ENCODE measurements around the gene AP4S1. TPM values are rescaled to one million over a fixed set of nuclear protein-coding genes. Genes with fewer than 3 reads are reported as not detected.
"Not testable (repeated sequence)": the region's sequence is repeated elsewhere in the genome, so short reads cannot be mapped to it uniquely, and the experiment has no call there.

The AP4S1 gene
- total RNA-seq, 1 donor from 2014 or later: 6.3 TPM

DNA sequence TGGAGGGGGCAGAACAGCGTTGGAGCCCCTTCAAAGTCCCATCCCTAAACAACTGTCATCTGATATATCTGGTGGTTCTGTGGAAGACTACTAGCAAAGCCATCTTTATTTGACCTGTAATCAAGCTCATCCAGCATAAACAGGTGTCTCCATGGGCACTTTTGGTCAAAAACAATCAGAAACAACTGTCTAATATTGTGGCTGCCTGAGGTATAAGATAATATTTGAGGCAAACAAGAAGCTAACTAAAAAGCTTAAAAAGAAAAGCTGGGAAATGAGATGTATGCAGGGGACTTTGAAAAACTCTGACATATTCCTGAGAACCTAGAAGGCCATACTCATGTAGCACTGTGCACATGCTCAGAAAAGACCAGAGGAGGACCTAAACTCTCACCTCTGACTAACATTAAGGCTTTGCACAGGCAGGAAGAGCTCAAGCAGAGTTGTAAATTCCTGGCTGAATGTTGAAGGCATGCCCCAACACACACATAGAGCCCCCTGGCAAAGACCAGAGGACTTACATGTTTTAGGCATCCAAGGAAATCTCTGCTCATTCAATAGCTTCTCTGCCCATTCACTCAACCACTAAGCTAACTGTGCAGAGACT lies 27.2 kb upstream of the AP4S1 start:
- no peak for DNase-seq (ENCODE audit: extremely low spot score, unreplicated experiment)
- H3K36me3 Mint-ChIP-seq (ENCODE audit: unreplicated experiment): peaks cover 37% of the 10 kb centered on the region

DNA sequence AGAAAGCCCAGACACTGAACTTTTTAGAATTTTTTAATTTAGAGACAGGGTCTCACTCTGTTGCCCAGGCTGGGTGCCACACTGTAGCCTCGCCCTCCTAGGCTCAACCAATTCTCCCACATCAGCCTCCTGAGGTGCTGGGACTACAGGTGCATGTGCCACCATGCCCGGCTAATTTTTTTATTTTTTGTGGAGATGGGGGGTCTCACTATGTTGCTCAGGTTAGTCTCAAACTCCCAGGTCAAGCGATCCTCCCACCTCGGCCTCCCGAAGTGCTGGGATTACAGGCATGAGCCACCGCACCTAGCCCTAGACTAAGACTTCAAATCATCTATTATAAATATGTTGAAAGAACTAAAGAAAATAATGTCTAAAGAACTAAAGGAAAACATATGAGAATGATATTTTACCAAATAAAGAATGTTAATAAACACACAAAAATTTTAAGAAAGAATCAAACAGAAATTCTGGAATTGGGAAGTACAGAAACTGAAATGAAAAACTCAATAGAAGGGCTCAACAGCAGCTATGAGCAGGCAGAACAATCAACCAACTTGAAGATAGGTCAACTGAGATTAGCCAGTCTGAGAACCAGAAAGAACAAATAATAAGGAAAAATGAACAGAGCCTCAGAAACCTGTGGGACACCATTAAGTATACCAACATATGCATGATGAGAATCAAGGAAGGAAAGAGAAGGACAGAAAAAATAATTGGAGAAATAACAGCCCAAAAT lies 26.2 kb upstream of the AP4S1 start:
- Mint-ChIP-seq H3K36me3 (ENCODE audit: unreplicated experiment) (peaks cover 39% of the 10 kb centered on the region), H3K27ac (ENCODE audit: unreplicated experiment) (no peak overlapping the region), H3K9me3 (ENCODE audit: unreplicated experiment) (peaks cover 21% of the 10 kb centered on the region), H3K4me1 (ENCODE audit: unreplicated experiment) (peaks cover 32% of the 10 kb centered on the region), H3K4me3 (ENCODE audit: unreplicated experiment) (no peak overlapping the region), H3K27me3 (ENCODE audit: unreplicated experiment) (no peaks in the 10 kb centered on the region)
- DNase-seq (ENCODE audit: extremely low spot score, unreplicated experiment): no peak
- TF ChIP-seq, protein P1, sequence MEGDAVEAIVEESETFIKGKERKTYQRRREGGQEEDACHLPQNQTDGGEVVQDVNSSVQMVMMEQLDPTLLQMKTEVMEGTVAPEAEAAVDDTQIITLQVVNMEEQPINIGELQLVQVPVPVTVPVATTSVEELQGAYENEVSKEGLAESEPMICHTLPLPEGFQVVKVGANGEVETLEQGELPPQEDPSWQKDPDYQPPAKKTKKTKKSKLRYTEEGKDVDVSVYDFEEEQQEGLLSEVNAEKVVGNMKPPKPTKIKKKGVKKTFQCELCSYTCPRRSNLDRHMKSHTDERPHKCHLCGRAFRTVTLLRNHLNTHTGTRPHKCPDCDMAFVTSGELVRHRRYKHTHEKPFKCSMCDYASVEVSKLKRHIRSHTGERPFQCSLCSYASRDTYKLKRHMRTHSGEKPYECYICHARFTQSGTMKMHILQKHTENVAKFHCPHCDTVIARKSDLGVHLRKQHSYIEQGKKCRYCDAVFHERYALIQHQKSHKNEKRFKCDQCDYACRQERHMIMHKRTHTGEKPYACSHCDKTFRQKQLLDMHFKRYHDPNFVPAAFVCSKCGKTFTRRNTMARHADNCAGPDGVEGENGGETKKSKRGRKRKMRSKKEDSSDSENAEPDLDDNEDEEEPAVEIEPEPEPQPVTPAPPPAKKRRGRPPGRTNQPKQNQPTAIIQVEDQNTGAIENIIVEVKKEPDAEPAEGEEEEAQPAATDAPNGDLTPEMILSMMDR (IDR thresholded peaks at IDR 0.05): no peak

More for the DNA sequence above, 27.2 kb upstream of the AP4S1 start:
- no peaks in the 10 kb centered on the region for H3K27me3 Mint-ChIP-seq (ENCODE audit: unreplicated experiment)
- H3K4me3 Mint-ChIP-seq (ENCODE audit: unreplicated experiment): no peak overlapping the region
- no peak overlapping the region for H3K27ac Mint-ChIP-seq (ENCODE audit: unreplicated experiment)
- H3K4me1 Mint-ChIP-seq (ENCODE audit: unreplicated experiment): peaks cover 32% of the 10 kb centered on the region
- TF ChIP-seq, protein P1 (IDR thresholded peaks at IDR 0.05): no peak
- H3K9me3 Mint-ChIP-seq (ENCODE audit: unreplicated experiment): peaks cover 21% of the 10 kb centered on the region

- Mint-ChIP-seq H3K27ac (ENCODE audit: unreplicated experiment) (peak overlapping the region; percentile 35), H3K4me3 (ENCODE audit: unreplicated experiment) (no peak overlapping the region), H3K4me1 (ENCODE audit: unreplicated experiment) (peaks cover 28% of the 10 kb centered on the region), H3K9me3 (ENCODE audit: unreplicated experiment) (peaks cover 21% of the 10 kb centered on the region), H3K36me3 (ENCODE audit: unreplicated experiment) (peaks cover 39% of the 10 kb centered on the region), H3K27me3 (ENCODE audit: unreplicated experiment) (no peaks in the 10 kb centered on the region)
- TF ChIP-seq, protein P1 (IDR thresholded peaks at IDR 0.05): no peak
- no peak for DNase-seq (ENCODE audit: extremely low spot score, unreplicated experiment)
Observed at GRCh38 chr14:31000629-31001338, 24.7 kb upstream of the AP4S1 start.

DNA sequence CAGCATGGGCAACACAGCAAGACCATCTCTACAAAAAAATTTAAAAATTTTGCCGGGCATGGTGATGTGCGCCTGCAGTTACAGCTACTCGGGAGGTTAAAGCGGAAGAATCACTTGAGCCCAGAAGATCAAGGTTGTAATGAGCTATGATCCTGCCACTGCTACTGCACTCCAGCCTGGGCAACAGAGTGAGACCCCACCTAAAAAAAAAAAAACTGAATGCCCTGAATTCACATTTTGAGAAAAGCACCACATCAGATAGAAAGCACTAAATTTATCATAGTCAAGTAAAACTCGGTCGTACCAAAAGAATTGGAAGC lies 24.1 kb upstream of the AP4S1 start:
- Mint-ChIP-seq H3K27me3 (ENCODE audit: unreplicated experiment) (no peaks in the 10 kb centered on the region), H3K9me3 (ENCODE audit: unreplicated experiment) (peaks cover 21% of the 10 kb centered on the region), H3K4me1 (ENCODE audit: unreplicated experiment) (peaks cover 24% of the 10 kb centered on the region), H3K4me3 (ENCODE audit: unreplicated experiment) (no peak overlapping the region), H3K36me3 (ENCODE audit: unreplicated experiment) (peaks cover 39% of the 10 kb centered on the region), H3K27ac (ENCODE audit: unreplicated experiment) (no peak overlapping the region)
- DNase-seq (ENCODE audit: extremely low spot score, unreplicated experiment): no peak
- TF ChIP-seq, protein P1 (IDR thresholded peaks at IDR 0.05): no peak

DNA sequence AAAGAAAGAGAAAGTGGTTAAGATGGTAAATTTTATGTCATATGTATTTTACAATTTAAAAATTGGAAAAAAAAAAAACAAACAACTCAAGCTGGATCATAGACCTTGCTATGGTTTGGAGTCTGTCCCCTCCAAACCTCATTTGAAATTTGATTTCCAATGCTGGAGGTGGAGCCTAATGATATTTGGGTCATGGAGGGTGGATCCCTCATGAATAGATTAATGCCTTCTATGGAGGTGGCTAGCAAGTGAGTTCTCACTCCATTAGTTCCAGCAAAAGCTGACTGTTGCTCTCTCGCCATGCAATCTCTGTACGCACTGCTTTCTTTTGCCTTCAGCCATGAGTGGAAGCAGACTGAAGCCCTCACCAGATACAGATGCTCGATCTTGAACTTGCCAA lies 22.2 kb upstream of the AP4S1 start:
- DNase-seq (ENCODE audit: extremely low spot score, unreplicated experiment): no peak
- peak overlapping the region; percentile 3 for H3K27ac Mint-ChIP-seq (ENCODE audit: unreplicated experiment)

GRCh38 chr14:31004007-31004406 lies 21.4 kb upstream of the AP4S1 start:
- H3K27me3 Mint-ChIP-seq (ENCODE audit: unreplicated experiment); H3K27ac Mint-ChIP-seq (ENCODE audit: unreplicated experiment); DNase-seq (ENCODE audit: extremely low spot score, unreplicated experiment); H3K9me3 Mint-ChIP-seq (ENCODE audit: unreplicated experiment); H3K4me3 Mint-ChIP-seq (ENCODE audit: unreplicated experiment): not testable (repeated sequence)
- peaks cover 27% of the 10 kb centered on the region for H3K36me3 Mint-ChIP-seq (ENCODE audit: unreplicated experiment)
- peaks cover 23% of the 10 kb centered on the region for H3K4me1 Mint-ChIP-seq (ENCODE audit: unreplicated experiment)

More for the DNA sequence above, 22.2 kb upstream of the AP4S1 start:
- no peaks in the 10 kb centered on the region for H3K27me3 Mint-ChIP-seq (ENCODE audit: unreplicated experiment)
- peaks cover 13% of the 10 kb centered on the region for H3K9me3 Mint-ChIP-seq (ENCODE audit: unreplicated experiment)
- H3K4me3 Mint-ChIP-seq (ENCODE audit: unreplicated experiment): no peak overlapping the region
- TF ChIP-seq, protein P1 (IDR thresholded peaks at IDR 0.05): no peak
- peaks cover 23% of the 10 kb centered on the region for H3K4me1 Mint-ChIP-seq (ENCODE audit: unreplicated experiment)
- H3K36me3 Mint-ChIP-seq (ENCODE audit: unreplicated experiment): peaks cover 30% of the 10 kb centered on the region
